HG02571 (cell line): ENCODE results near the gene PLCH1.
"Not testable (repeated sequence)": the region's sequence is repeated elsewhere in the genome, so short reads cannot be mapped to it uniquely, and the experiment has no call there.

Experiments
- ATAC-seq: cut with Tn5 transposase; IDR thresholded peaks from one replicate; pipeline ENCODE4 v1.9.1; 2021; ENCODE audit warnings: mild to moderate bottlenecking, moderate library complexity; ENCODE audit not compliant: unreplicated experiment

PLCH1 gene

DNA sequence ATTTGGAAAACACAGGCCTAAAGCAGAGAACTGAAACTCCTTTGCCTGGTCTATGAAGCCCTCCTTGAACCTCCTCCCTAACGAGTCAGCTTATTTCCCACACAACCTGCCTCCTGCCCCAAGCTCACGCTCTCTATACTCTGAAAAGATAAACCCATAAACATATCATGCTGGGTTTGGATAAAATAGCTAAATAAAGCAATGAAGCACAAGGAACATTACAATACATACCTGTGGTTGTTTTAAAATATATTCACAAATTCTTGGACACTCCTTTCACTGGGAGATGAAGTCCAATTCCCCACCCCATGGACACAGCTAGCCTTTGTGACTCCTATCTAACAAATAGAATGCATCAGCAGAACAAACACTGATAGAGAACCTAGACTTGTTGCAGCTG, 98.2 kb downstream of the PLCH1 start:
- no peak for ATAC-seq

DNA sequence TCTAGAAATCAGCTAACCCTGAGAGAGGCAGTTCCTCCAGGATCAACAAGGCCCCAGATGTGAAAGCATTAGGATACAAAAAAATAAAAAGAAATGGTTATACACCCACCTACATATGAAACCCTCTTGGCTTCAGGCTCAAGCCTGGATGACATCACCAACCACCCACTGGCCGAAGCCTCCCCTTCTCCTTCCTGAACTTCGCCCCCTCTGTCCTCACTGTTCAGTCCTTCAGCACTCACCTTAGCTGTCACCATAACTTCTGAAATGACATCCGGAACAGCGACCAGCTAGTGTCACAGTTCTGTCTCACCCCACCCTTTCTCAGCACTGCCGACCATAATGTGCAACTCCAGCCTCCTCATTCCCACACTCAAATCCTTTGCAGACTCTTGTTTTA, 98.7 kb downstream of the PLCH1 start:
- ATAC-seq = no peak

DNA sequence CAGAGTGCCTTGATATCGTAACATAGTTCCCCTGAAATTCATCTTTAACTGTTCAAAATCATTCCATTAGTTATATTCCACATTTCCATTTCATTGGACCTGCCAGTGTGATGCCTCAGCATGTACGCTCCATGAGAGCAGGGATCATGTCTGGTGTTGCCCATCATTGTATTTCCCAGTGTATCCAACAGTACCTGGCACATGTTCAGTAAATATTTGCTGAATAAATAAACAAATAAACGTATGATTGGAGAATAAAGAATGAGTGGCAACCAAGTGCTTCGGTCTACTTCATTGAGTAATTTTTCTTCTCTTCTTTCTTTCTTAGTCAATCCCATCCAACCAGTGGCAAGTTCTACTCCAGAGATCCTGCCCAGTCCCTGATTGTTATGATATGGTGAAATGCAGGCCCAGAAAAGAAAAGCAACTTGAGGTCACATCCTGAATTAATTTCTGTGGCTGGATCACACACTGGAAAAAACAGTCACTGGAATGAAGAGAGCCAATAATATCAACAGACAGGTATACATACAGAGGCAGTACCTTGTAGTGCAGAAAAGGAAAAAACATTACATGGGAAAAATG, 101.2 kb downstream of the PLCH1 start:
- no peak for ATAC-seq

DNA sequence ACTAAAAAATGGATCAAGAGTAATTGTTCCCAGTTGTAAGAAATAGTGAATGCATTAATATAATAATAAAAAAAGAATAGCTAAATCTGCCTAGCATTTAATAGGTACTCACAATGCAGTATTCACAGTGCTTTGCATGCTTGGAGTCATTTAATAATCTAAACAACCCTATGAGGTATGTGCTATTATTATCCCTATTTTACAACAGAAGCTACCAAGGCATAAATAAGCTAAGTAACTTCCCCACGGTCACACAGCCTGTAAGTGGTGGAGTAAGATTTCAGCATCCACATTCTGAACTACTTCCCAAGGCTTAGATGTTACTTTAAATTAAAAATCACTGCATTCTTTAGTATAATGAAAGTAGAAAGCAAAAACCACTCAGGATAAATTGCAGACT, 102.9 kb downstream of the PLCH1 start:
- ATAC-seq = no peak

DNA sequence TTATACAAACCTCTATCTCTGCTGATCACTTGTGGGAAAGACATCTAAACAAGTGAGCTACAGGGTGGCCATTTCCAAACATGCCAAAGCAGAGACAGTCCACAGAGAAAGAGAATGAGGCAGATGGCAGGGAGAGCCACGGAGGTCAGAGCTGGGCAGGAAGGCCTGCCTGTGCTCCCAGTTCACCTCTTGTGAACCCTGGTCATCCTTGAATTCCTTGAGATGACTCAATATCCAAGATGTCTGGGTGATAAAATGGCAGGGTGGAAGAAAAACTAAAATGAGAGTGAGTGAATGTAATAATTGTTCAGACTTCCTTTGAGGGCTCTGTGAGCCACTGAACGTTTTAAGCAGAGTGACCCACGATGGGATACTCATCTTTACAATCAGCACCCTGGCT, 104.8 kb downstream of the PLCH1 start:
- ATAC-seq = no peak

DNA sequence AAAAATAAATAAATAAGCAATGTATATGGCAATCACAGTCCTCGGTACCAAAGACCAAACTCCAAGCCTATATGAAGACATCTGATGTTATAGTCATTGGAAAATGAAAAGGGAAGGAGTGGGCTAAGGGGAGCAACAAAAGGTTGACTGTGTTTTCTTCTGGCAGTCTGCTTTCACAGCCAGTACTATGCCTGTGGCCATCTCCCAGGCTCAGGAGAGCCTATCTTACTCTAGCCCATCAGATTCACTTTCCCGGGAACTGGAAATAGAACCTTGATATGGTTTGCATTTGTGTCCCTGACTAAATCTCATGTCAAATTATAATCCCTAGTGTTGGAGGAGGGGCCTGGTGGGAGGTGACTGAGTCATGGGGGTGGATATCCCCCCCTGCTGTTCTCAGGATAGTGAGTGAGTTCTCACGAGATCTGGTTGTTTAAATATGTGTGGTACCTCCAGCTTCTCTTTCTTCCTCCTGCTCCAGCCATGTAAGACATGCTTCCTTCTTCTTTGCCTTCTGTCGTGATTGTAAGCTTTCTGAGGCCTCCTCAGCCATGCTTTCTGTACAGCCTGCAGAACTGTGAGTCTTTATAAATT, 105.3 kb downstream of the PLCH1 start:
- ATAC-seq = no peak

DNA sequence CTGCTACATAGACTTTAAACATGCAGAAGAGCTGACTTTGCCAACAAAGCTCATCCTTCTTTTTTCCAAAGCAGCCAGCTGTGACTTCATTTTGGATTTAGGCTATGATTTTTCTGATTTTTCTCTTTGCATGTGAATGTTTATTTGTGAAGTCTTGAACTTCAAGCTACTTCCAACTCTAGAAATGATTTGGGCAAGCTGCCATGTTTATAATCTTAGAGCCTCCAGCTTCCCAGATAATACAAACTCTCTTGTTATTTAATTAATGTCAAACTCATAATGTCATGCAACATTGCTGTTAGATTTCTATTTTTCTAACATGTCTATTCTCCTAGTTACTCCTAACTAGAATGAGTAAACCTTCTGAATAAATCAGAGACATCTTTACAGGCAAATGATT, 106.4 kb downstream of the PLCH1 start:
- ATAC-seq = not testable (repeated sequence)

DNA sequence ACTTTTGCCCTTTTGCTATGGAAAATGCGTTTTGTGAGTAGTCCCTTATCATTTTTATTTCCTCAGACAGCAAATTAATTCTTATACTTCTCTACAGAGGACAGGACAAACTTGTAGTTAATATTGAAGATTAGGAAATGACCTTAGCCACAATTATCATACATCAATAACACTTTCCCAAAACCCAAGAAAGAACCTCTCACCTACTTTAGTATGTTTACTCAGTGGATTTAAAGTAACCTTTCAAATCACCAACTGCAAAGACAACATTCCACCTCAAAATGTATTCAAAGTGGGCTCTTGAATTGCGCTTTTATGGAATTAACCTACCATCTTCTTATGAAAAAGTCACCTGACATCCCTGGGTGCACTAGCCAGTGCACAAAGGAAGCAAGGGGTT, 107.3 kb downstream of the PLCH1 start:
- no peak for ATAC-seq

DNA sequence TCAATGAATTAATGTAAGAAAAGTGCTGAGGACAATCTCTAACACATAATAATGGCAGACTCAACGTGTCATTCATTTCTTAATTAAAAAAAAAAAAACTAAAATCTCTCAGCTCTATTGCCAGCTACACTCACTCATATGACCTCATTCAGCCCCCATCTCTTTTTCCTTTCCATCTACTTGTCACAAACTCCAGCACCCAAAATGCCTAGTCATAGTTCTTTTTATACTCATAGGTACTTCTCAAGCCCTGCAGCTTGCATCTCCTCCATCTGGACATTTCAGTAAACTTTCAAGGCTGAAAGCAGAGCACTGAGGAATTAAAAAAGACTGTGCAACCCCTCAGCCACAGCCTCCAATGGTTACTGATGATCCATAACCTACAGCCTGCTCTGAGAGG, 109.8 kb downstream of the PLCH1 start:
- ATAC-seq = no peak

DNA sequence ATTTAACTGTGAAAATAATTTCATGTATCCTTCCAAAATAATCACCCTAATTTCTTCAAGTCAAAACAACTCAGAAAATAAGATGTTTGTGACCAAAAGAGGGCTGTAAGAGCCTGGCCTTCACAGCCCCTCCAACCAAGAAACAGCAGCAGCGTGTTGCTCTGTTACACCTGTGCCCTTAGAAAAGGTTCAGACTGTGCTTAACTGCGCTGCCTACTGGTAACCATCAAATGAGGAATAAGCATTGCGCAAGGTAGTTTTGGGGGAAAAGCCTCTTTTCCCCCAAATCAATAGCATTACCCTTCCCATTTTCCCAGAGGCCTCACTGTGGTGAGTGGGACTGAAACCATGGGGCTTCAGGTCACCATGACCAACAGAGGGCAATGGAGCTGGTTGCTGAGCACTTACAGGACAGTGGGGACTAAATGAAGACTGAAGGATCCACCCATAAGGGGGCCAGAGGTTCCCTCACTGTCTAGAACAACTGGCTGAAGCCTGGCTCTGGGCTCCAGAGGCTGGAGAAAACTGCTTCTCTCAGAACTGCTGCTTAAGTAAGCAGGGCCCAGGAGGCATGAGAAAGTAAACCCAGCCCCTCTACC, 110.7 kb downstream of the PLCH1 start:
- ATAC-seq = no peak

DNA sequence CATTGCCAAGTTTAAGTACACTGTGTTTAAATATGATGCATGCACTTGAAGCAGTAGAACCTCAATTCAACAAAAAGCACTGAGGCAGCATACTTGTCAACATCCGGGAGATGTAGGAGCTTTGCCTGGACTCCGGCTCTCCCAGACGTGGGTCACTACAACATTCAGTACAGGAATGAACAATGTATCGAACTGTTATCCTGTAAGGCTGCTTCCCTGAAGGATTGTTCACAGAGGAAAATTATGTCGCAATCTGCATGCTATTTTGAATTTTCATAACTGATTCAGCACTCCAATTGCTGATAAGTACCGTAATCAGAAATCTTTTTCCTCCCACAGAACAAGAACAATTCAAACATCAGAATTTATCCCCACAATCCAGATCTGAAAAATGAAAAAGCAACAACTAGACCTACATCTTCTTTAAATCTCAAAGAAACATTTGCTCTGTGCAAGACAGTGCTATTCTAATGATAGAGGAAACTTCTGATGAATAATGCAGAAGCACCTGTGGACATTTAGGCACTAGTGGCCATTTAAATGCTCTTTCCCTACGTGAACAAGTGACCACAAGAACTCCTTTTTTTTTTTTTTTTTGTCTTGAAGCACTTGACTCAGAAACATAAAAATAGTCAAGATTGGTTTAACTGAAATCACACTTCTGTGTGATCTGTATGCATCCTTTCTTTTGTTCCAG, 113.4 kb downstream of the PLCH1 start:
- ATAC-seq = no peak

DNA sequence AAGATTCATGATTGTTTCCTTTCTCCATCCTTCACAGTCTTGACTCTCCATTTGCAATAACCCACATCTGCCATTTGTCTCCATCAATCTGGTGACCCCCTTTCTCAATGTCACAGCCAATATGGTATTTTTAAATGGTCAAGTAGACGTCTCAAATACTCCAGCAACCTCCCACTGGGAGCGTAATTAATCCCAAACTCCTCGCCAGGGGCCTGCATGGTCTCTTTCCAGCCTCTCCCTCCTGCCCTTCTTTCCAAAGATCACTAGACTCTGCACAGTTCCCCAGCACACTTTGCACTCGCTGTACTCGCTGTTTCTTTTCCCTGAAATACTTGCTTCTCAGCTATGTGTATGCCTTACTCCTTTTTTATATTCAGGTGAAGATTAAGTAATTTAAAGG, 115.3 kb downstream of the PLCH1 start:
- no peak for ATAC-seq

DNA sequence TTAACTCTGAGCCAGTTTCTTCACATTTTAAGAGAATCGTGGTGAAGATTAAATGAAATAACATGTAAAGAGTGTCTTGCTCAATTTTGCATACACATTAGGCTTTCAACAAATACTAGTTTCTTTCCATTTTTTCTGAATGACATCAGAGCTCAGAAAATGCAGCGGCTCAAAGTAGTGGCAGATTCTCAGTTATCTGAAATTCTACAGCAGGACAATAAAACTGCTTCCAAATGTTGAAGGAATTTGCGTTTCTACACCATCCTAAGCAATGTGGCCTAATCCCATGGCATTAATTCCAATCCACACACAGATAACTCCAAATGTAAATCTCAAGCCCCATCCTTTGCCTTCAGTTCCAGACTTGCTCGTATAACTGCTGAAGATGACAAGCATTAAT, 115.8 kb downstream of the PLCH1 start:
- no peak for ATAC-seq

DNA sequence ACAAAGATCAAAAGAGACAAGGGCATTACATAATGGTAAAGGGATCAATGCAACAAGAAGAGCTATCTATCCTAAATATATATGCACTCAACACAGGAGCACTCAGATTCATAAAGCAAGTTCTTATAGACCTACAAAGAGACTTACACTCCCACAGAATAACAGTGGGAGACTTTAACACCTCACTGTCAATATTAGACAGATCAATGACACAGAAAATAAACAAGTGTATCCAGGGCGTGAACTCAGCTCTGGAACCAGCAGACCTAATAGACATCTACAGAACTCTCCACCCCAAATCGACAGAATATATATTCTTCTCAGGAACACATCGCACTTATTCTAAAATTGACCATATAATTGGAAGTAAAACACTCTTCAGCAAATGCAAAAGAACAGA, 122.2 kb downstream of the PLCH1 start:
- not testable (repeated sequence) for ATAC-seq

DNA sequence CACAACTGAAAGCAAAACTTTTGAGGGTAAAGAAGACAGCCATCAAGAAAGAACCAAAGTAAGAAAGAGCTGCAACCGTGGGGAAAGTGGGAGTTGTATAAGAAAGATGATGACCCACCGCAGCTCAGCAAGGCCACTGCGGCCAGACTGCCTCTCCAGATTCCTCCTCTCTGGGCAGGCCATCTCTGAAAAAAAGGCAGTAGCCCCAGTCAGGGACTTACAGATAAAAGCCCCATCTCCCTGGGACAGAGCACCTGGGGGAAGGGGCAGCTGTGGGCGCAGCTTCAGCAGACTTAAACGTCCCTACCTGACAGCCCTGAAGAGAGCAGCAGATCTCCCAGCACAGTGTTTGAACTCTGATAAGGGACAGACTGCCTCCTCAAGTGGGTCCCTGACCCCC, 124.3 kb downstream of the PLCH1 start:
- not testable (repeated sequence) for ATAC-seq

DNA sequence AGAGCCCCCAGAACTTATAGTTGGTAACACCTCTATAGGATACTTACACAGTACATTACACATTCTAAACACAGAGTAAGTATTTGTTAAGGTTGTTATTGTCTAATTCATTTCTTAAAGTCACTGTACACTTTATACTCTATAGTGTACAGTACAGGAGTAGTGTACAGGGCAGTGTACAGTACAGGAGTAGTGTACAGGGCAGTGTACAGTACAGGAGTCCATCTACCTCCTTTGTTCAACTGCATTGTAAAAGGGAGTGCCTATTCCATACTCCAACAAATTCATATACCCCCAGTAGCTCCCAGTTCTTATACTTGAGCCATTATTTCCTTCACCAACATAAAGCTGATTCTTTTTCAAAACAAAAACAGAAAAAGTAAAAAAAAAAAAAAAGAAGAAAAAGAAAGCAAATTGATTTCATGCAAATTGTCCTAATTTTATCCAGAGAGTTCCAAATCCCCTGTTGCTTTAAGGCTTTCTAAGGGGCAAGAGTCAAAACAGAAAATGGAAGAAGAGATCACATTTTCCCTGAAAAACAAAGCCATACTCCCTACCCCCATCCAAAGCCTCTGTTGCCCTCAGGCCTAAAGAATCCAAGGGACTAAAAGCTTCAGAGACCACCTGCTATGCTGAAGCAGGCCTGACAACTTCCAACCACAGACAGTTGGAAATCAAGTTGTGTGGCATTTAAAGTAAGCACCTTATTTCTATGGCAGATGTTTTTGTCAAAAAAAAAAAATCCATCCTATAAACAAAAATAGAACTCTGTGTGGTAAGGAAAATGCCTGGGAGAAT, 125.6 kb downstream of the PLCH1 start:
- ATAC-seq = no peak

DNA sequence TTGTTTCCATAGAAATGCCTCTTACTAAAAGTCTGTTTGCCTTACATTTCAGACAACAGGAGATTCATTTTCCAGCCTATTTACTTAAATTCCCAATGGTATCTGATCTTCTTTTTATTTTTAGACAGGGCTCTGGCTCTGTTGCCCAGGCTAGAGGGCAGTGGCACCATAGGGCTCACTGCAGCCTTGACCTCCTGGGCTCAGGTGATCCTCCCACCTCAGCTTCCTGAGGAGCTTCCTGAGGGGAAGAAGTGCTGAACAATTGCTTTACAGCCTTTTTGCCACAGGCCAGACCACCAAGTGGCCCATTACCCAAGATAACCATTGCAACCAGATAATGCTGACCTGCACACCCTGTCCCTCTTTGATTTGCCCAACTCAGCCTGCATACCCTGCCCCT, 126.3 kb downstream of the PLCH1 start:
- no peak for ATAC-seq

DNA sequence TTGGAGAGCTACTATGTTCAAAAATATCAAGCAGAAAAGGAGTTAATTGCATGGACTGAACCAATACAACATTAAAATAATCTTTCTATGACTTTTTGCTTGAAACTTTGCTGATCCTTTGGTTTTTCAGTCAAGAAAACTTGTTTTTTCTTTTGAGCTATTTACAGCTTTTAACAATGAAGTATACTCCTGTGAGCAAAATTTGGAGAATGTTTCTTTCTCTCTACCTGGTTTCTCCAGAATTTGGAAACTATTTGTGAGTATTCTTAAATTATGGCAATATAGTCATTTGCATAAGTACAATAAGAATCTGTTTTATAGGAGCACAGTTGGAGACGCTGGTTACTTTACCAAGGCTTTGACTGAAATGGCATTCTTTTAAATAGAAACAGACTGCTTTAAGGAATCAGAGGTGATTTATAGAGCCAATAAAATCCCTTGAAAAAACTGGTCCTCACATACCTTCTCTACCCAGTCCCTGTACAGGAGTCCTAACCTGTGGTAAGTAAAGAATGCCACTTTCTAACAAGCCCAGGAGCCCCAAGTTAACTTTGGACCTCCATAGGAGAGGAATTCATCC, 127.4 kb downstream of the PLCH1 start:
- no peak for ATAC-seq

DNA sequence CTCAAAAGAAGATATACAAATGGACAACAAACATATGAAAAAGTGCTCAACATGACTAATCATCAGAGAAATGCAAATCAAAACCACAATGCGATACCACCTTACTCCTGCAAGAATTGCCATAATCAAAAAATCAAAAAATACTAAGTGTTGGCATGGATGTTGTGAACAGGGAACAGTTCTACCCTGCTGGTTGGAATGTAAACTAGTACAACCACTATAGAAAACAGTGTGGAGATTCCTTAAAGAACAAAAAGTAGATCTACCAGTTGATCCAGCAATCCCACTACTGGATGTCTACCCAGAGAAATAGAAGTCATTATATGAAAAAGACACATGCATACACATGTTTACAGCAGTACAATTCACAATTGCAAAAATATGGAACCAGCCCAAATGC, 129.7 kb downstream of the PLCH1 start:
- not testable (repeated sequence) for ATAC-seq

DNA sequence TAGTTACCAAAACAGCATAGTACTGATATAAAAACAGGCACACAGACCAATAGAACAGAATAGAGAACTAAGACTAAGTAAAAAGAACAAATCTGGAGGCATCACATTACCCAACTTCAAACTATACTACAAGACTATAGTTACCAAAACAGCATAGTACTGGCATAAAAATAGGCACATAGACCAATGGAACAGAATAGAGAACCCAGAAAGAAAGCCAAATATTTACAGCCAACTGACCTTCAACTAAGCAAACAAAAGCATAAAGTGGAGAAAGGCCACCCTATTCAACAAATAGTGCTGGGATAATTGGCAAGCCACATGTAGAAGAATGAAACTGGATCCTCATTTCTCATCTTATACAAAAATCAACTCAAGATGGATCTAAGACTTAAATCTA, 130.5 kb downstream of the PLCH1 start:
- not testable (repeated sequence) for ATAC-seq

DNA sequence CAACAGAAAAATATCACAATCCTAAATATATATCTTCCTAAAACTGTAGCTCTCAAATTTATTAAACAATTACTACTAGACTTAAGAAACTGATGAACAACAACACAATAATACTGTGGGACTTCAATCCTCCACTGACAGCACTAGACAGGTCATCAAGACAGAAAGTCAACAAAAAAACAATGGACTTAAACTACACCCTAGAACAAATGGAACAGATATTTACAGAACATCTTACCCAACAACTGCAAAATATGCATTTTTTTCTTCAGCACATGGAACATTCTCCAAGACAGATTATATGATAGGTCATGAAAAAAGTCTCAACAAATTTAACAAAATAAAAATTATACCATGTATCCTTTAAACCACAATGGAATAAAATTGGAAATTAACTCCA, 133.4 kb downstream of the PLCH1 start:
- no peak for ATAC-seq
